HFF-Myc (cell line): ENCODE measurements around the gene MICU1.
A peak's percentile ranks its signal among the peaks of the same experiment; 100 is the strongest.

ENCODE experiments used
- DNase-seq: peaks from one replicate; pipeline ENCODE4 v3.0.0-alpha.2; 2011; ENCODE audit warnings: low read depth; ENCODE audit errors: extremely low read depth
- H3K4me3 ChIP-seq: replicated peaks from 2 replicates; pipeline ENCODE4 v1.5.1; 2011; ENCODE audit warnings: low read depth, mild to moderate bottlenecking, control low read depth, low read length
- CTCF ChIP-seq: IDR thresholded peaks from 2 replicates; pipeline ENCODE4 v1.5.1; 2012; ENCODE audit warnings: mild to moderate bottlenecking, low read depth, low read length, control low read depth; ENCODE audit errors: missing control alignments

The MICU1 gene

GRCh38 chr10:72364239-72364777 is 261.6 kb downstream of the MICU1 start:
- peak; percentile 92 for DNase-seq
- peak; percentile 97 for TF ChIP-seq CTCF
- no peak overlapping the region for H3K4me3 ChIP-seq

- no peak for TF ChIP-seq CTCF
- DNase-seq = no peak
- no peak overlapping the region for H3K4me3 ChIP-seq
These were observed 268.9 kb downstream of the MICU1 start for GRCh38 chr10:72356987-72357386.

- no peak for DNase-seq
- no peak overlapping the region for H3K4me3 ChIP-seq
- no peak for TF ChIP-seq CTCF
These were observed 269.8 kb downstream of the MICU1 start for GRCh38 chr10:72356115-72356514.

- no peak for DNase-seq
- TF ChIP-seq CTCF = no peak
- H3K4me3 ChIP-seq = peak overlapping the region; percentile 74
These were observed 270.7 kb downstream of the MICU1 start for GRCh38 chr10:72355214-72355555.

- peak within 1 kb of the TSS; percentile 74 for H3K4me3 ChIP-seq
- peak; percentile 95 for DNase-seq
- TF ChIP-seq CTCF = no peak
These were observed 271.3 kb downstream of the MICU1 start, which contains the start of gene DNAJB12 for GRCh38 chr10:72354356-72355213. TSS of gene DNAJB12 (minus strand) at chr10:72354919. CDS start at chr10:72354897, 22 bp downstream.

GRCh38 chr10:72353965-72354355 is 271.9 kb downstream of the MICU1 start:
- DNase-seq = no peak
- H3K4me3 ChIP-seq = peak overlapping the region; percentile 74
- TF ChIP-seq CTCF = no peak
